IPS-15b (cell line): ENCODE data around the gene TPPP.
"Not testable (repeated sequence)": the region's sequence is repeated elsewhere in the genome, so short reads cannot be mapped to it uniquely, and the experiment has no call there.

ENCODE experiments used
- H3K27me3 ChIP-seq: one replicate; pipeline ENCODE4 v1.6.1; 2013; ENCODE audit warnings: low read length; ENCODE audit not compliant: control insufficient read depth, insufficient read depth
- H3K36me3 ChIP-seq: one replicate; pipeline ENCODE4 v1.6.1; 2013; ENCODE audit warnings: low read length; ENCODE audit not compliant: control insufficient read depth, insufficient read depth
- H3K4me1 ChIP-seq: one replicate; pipeline ENCODE4 v1.6.1; 2013; ENCODE audit warnings: mild to moderate bottlenecking, low read length; ENCODE audit not compliant: control insufficient read depth, insufficient read depth
- H3K4me3 ChIP-seq: one replicate; pipeline ENCODE4 v1.5.1; 2013; ENCODE audit warnings: low read depth, low read length
- H3K9ac ChIP-seq: one replicate; pipeline ENCODE4 v1.6.1; 2013; ENCODE audit warnings: low read depth, mild to moderate bottlenecking, low read length
- H3K9me3 ChIP-seq: one replicate; pipeline ENCODE4 v1.6.1; 2013; ENCODE audit warnings: mild to moderate bottlenecking, low read length; ENCODE audit not compliant: control insufficient read depth, insufficient read depth

Gene TPPP

DNA sequence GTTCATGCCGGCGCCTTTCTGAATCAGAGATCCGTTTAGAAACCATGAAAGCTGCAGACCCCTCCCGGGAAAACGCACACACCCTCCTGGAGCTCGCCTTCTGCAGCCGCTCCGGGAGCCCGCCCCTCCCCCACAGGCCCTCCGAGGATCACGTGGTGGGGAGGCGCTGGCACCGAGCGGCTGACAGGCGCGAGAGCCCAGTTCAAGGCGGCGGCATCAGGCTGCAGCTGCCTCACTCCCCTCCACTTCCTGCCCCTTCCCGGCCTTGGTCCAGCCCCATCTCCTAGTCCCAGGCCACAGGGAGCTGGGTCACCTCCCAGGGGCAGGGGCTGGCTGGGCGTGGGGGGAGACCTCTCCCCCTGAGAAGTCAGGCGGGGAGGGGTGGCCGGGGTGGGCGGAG is 2.1 kb downstream of the TPPP start:
- H3K9ac ChIP-seq, H3K27me3 ChIP-seq, H3K4me3 ChIP-seq: not testable (repeated sequence)

DNA sequence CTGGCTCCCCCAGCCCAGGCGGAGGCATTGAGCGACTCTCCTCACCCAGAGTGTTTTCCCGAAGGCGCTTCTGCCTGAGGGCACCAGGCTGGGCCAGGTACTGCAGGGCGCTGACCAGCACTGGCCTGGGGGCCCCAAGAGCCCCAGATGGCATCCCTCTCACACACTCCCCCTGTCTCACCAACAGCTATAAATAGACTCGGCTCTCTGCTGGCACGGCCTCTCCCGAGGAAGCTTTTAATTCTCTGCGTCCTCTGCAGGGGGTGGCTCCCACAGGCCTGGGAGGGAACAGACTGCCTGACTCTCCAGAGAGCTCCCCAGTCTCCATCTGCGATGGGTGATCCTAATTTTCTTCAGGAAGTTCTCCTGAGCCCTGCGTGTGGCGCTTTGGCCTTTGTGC is 2.9 kb downstream of the TPPP start:
- H3K27me3 ChIP-seq, H3K9me3 ChIP-seq, H3K36me3 ChIP-seq, H3K4me3 ChIP-seq, H3K9ac ChIP-seq, H3K4me1 ChIP-seq: not testable (repeated sequence)

More for the DNA sequence above, 2.1 kb downstream of the TPPP start:
- not testable (repeated sequence) for H3K36me3 ChIP-seq, H3K4me1 ChIP-seq, H3K9me3 ChIP-seq

DNA sequence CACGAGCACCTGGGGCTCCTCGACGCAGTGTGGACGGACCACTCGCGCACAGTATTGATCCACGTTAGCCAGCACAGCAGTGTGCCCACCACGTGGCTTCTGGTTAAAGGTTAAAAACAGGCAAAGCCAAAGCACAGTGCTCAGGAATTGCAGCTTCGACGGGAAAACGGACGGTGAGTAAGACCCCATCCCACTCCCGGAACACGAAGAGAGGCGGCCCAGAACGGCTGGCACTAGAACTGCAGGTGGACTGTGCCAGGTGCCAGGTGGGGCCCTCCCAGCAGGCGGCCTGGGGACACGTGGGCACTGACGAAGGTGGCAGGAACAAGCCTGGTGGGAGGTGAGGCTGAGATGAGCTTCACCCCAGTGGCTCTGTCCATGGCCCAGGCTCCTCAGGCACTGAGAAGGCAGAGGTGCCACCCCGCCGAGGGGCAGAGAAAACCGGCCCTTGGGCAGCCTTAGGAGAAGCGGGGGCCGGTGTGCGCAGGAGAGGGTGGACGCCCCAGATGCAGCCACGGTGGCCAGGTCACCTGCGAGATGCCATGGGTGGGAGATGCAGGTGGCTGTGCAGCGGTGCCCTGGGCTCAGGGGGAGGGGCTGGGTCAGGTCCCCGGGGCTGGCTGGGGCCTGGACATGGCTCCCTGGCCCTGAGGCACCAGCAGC is 4.7 kb downstream of the TPPP start:
- not testable (repeated sequence) for H3K36me3 ChIP-seq, H3K9ac ChIP-seq, H3K27me3 ChIP-seq, H3K9me3 ChIP-seq, H3K4me1 ChIP-seq, H3K4me3 ChIP-seq

DNA sequence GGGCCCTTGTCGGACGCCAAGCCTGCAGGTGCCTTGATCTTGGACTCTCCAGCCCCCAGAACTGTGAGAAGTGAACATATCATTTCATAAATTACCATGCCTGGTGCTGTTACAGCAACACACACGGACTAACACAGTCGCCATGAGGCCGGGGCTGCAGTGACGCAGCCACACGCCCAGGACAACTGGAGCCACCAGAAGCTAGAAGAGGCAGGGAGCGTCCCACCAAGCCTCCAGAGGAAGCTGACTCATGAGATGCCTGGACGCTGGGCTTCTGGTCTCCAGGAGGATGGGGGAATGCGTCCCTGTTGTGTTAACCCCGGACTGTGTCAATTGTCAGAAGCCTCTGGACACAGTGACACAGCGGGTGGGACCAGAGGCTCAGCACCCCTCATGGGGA is 6.2 kb downstream of the TPPP start:
- H3K27me3 ChIP-seq, H3K9me3 ChIP-seq, H3K36me3 ChIP-seq, H3K4me1 ChIP-seq, H3K9ac ChIP-seq, H3K4me3 ChIP-seq: not testable (repeated sequence)

DNA sequence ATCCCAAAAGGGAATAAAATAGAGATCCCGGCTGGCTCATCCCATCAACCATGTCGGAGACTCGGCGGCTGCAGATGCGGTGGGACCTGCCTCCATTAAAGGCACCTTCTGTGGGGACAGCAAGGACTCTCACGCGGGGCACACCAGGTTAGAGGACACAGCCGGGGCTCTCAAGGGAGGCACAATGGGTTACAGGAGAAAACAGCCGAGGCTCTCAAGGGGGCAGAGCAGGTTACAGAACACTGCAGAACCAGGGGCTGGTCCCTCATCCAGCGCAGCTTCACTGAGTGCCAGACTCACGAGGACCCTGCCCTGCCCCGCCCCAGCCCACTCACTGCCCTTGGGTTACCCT is 7.0 kb downstream of the TPPP start:
- H3K9me3 ChIP-seq: not testable (repeated sequence)

DNA sequence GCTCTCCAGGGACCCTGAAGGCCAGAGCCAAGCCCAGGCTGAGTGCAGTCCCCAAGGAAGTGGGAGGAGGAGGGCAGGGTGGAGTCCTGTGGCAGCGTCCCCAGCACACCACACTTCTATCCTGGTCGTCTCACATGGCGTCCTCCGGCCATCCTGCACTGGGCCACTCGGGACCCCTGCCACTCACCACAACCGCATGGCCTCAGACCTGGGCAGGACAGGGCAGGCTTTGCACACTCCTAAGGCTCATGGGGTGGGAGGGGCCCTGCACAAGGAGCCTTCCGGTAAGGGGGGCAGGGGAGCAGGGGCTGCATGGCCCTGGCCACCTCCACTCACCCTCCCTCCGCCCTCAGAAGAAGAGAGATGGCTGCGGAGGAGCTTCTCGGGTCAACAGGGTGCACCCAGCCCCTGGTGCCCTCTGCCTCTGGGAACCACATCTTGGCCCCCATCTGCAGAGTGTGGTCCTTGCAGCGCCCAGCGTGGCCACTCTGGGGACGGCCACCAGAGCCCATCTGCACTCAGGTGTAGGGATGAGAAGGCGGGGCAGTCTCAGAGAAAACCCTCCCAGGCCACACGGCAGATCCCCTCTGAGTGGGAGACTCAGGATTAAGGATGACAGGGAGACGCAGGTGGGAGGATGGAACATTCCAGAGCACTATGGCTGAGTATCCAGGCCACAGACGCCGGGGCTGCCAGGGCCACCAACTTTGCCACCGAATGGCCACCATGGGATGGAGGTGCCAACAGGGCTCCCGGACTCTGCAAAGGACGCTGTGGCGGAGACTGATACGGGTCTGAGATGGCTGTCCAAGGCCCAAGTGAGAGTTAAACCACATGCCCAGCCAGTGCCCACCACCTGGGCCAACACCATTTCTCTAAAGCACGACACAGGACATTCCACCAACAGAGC is 7.6 kb downstream of the TPPP start:
- Histone ChIP-seq H3K36me3 (no peaks in the 10 kb centered on the region), H3K27me3 (no peaks in the 10 kb centered on the region), H3K9ac (no peak overlapping the region), H3K4me1 (no peaks in the 10 kb centered on the region), H3K4me3 (no peak overlapping the region), H3K9me3 (no peaks in the 10 kb centered on the region)

More for the DNA sequence above, 7.0 kb downstream of the TPPP start:
- not testable (repeated sequence) for H3K27me3 ChIP-seq, H3K4me1 ChIP-seq, H3K9ac ChIP-seq, H3K4me3 ChIP-seq, H3K36me3 ChIP-seq

DNA sequence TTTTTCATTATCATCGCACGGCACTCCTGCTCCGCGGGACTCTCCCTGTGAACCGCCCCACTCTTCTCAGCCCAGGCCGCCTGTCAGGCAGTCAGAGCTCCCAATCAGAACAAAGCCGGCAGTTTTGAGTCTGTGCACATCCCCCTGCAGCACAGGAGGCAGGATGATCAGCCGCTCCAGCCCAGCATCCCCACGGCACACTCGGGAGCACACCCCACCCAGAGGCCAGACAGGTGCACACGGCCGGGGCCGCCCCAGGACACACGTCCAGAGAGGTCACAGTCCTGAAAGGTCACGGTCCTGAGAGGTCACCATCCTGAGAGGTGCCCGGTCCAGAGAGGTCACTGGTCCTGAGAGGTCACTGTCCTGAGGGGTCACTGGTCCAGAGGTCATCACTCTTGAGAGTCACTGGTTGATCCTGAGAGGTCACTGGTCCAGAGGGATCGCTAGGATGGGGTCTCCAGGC is 8.4 kb downstream of the TPPP start:
- H3K4me3 ChIP-seq: no peak overlapping the region
- H3K4me1 ChIP-seq: no peaks in the 10 kb centered on the region
- no peaks in the 10 kb centered on the region for H3K27me3 ChIP-seq
- H3K36me3 ChIP-seq: no peaks in the 10 kb centered on the region
- no peaks in the 10 kb centered on the region for H3K9me3 ChIP-seq
- H3K9ac ChIP-seq: no peak overlapping the region

DNA sequence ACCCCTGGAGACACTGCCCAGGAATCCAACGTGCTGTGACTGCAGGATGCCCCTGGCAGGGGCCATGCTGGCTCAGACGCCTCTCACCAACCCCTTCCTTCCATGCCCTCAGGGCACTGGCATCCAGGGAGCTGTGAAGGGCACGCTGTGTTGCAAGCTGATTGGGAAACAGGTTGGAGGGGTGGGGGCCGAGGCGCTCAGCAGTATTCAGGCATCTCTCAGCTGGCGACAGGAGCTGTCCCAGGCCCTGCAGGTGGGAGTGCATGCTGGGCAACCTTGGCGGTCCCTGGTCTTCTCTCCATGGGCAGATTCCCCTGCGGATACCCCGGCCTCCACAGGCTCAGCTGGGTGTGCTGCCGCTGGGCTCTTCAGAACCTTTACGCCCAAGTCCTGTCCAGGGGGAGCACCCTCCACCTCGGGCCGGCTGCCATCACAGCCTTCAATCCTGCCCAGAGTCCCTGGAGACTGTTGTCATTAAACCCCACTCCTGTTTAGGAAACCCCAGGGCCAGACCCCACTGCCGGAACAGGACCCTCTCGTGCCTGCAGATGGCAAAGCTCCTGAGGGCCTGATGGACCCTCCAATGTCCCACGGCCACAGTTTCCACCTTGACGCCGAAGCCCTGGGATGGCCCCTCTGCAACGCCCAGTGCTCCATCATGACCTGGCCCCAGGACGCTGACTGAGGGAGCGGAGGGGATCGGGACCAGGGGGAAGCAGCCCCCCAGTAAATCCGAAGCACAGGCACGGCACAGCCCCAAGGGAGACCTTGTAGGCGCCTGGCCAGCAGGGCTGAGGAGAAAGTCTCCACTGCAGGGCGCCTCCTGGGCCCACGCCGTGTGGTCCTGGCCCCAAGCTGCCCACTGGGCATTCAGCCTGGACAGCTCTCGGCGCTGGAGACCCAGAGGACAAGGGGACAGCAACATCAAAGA is 9.3 kb downstream of the TPPP start:
- Histone ChIP-seq H3K27me3 (no peaks in the 10 kb centered on the region), H3K4me1 (no peaks in the 10 kb centered on the region), H3K9me3 (no peaks in the 10 kb centered on the region), H3K9ac (no peak overlapping the region), H3K4me3 (no peak overlapping the region), H3K36me3 (no peaks in the 10 kb centered on the region)

DNA sequence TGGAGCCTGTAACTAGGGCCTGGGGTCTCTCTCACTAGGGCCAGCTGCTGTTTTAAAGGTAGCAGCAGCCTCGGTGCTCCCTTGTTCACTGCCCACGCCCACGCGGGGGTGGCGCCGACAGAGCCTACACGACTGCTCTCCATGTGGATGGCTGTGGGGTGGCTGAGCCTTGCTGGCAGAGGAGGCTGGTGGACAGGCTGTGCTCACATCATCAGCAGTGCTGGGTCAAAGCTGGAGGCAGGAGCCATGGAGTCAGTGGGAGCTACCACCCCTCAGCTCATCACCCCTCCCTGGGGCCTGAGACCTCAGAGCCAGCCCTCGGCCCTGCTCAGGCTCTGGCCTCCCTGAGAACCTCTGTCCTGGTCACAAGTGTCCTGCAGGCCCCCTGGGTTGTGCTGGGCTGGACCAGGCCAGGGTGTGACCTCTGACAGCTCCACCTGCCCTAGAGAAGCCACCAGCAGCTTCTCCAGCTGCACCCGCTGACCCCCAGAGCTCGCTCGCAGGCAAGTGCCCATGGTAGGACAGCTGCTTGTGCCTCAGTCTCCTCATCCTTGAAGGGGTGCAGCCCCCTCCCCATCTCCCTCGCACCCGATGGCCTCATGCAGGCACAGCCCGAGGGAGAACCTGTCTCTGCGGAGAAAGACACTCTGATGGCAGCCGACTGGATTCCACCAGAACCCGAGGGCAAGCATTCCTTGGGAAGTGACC is 10.3 kb downstream of the TPPP start:
- H3K9ac ChIP-seq, H3K36me3 ChIP-seq: not testable (repeated sequence)

DNA sequence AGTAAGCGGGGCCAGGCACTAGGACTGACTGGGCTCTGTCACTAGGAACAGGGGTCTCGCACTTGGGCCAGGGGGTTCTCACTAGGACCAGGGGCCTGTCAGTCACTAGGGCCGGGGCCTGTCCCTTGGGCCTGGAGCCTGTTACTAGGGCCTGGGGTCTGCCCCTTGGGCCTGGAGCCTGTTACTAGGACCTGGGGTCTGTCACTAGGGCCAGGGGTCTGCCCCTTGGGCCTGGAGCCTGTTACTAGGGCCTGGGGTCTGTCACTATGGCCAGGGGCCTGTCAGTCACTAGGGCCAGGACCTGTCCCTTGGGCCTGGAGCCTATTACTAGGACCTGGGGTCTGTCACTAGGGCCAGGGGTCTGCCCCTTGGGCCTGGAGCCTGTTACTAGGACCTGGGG is 10.9 kb downstream of the TPPP start:
- not testable (repeated sequence) for H3K9me3 ChIP-seq

More for the DNA sequence above, 10.3 kb downstream of the TPPP start:
- not testable (repeated sequence) for H3K27me3 ChIP-seq, H3K4me1 ChIP-seq, H3K9me3 ChIP-seq, H3K4me3 ChIP-seq

More for the DNA sequence above, 10.9 kb downstream of the TPPP start:
- not testable (repeated sequence) for H3K4me1 ChIP-seq, H3K36me3 ChIP-seq, H3K9ac ChIP-seq, H3K27me3 ChIP-seq, H3K4me3 ChIP-seq
